GM19395 (cell line): ENCODE results near the gene TLR9.

Experiments used
- ATAC-seq: cut with Tn5 transposase; IDR thresholded peaks from one replicate; pipeline ENCODE4 v1.9.1; 2021; ENCODE audit warnings: mild to moderate bottlenecking, moderate library complexity; ENCODE audit not compliant: unreplicated experiment

TLR9 gene

GRCh38 chr3:52248165-52248541 lies 22.7 kb upstream of the TLR9 start:
- no peak for ATAC-seq

GRCh38 chr3:52247409-52248164 lies 22.1 kb upstream of the TLR9 start:
- no peak for ATAC-seq

GRCh38 chr3:52246728-52247408 lies 21.4 kb upstream of the TLR9 start:
- no peak for ATAC-seq

- ATAC-seq, result no peak
Observed at GRCh38 chr3:52246264-52246620, 20.8 kb upstream of the TLR9 start.

- ATAC-seq, result no peak
Observed at GRCh38 chr3:52245322-52246263, 20.1 kb upstream of the TLR9 start, which contains the start of gene PPM1M. TSS of gene PPM1M (plus strand) at chr3:52245759. CDS start at chr3:52245825, 66 bp downstream.

- peak; percentile 48 for ATAC-seq
Observed at GRCh38 chr3:52243791-52244628, 18.6 kb upstream of the TLR9 start.

- no peak for ATAC-seq
Observed at GRCh38 chr3:52242039-52242438, 16.6 kb upstream of the TLR9 start.

- no peak for ATAC-seq
Observed at GRCh38 chr3:52240886-52241370, 15.5 kb upstream of the TLR9 start.

- ATAC-seq, result no peak
Observed at GRCh38 chr3:52240059-52240885, 14.8 kb upstream of the TLR9 start.

- peak; percentile 75 for ATAC-seq
Observed at GRCh38 chr3:52238761-52239701, 13.6 kb upstream of the TLR9 start, which contains the start of gene TWF2. TSS of gene TWF2 (minus strand) at chr3:52239158. CDS start at chr3:52239016, 142 bp downstream.

GRCh38 chr3:52238193-52238760 lies 12.8 kb upstream of the TLR9 start:
- no peak for ATAC-seq

GRCh38 chr3:52237657-52238172 lies 12.3 kb upstream of the TLR9 start:
- ATAC-seq, result no peak

GRCh38 chr3:52237006-52237656 lies 11.7 kb upstream of the TLR9 start:
- ATAC-seq, result no peak

- no peak for ATAC-seq
Observed at GRCh38 chr3:52236424-52236886, 11.0 kb upstream of the TLR9 start.

GRCh38 chr3:52234516-52235447 lies 9.3 kb upstream of the TLR9 start:
- no peak for ATAC-seq

- no peak for ATAC-seq
Observed at GRCh38 chr3:52233968-52234367, 8.5 kb upstream of the TLR9 start.
